Measurements from ENCODE around the gene UBE2G2.

UBE2G2 gene

DNA sequence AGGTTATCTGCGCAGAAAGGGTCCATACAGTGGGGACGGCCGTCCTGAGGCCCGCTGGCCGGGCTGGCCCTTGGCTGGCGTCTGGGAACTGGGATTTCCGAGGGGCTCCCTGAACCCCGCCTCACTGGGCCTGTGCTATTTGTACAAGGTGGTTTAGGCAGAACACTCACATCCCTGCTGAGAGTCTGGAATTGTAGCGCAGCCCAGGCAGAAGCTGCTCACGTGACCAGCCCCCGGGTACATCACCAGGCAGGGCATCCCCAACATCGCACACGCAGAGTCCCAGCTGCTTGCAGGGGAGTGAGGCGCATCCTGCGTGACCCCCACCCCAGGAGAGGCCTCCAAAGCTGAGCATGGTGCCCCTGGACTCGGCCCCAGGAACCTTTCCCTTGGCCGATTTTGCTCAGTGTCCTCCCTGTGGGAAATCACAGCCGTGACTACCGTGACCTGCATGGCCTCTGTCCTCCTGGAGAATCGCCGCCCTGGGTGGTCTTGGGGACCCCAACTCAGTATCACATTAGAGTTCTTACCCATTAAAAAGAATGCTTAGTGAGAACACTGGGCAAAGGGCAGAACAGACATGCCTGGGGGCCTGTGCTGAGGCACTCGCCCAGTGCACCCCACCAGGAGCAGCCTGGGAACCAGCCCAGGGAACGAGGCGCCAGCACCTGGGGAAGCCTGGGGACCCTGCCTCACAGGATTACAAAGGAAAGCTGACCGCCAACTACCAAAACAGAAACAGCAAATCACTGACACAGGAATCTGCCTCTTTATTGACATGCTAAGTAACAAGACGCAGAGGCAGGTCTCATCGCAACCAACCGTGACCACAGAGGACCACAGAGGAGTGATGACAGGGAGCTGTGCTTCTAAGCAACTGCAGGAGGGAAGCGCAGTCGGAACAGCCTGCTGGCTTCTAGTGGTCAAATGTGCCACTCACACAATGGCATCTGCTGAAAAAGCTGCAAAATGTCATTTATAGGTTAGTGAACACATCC, 33.5 kb downstream of the UBE2G2 start:
- peaks cover 28% of the 10 kb centered on the region for H3K4me1 Mint-ChIP-seq
- H3K27me3 Mint-ChIP-seq, result no peaks in the 10 kb centered on the region
- peak overlapping the region in 1 of 2 donors; percentile 87 for H3K27ac Mint-ChIP-seq
- H3K4me3 Mint-ChIP-seq, result no peak overlapping the region
- ATAC-seq, result no peak
- no peaks in the 10 kb centered on the region for H3K9me3 Mint-ChIP-seq
- DNase-seq, result no peak

DNA sequence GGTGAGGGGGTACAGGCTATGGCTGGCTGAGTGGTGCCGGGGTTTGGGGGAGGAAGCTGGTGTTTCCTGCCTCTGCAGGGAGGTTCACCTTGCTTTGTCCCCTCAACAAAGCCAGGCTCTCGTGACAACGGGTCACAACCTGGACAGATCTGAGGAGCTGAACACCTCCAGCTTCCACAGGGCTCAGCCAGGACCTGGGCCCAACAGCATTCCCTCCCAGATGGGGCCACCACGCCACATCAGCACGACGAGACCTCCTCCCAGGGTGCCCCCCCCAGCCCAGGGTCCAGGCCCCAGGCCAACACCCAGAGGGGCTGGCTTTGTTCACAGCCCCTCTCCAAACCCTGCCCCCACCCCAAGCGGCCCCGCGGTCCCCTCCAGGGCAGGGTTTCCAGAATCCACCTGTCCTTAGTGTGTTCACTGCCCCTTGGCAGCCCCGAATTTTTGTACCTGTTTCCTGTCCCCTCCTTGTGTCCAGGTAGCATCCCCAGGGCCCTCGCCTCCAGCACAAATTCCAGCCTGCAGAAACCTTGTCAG, 34.7 kb downstream of the UBE2G2 start:
- ATAC-seq (no peak), DNase-seq (no peak)
- Mint-ChIP-seq H3K9me3 (no peaks in the 10 kb centered on the region), H3K27ac (peak overlapping the region; percentile 59 to 65), H3K4me1 (peaks cover 28% of the 10 kb centered on the region), H3K27me3 (no peaks in the 10 kb centered on the region), H3K4me3 (no peak overlapping the region)

DNA sequence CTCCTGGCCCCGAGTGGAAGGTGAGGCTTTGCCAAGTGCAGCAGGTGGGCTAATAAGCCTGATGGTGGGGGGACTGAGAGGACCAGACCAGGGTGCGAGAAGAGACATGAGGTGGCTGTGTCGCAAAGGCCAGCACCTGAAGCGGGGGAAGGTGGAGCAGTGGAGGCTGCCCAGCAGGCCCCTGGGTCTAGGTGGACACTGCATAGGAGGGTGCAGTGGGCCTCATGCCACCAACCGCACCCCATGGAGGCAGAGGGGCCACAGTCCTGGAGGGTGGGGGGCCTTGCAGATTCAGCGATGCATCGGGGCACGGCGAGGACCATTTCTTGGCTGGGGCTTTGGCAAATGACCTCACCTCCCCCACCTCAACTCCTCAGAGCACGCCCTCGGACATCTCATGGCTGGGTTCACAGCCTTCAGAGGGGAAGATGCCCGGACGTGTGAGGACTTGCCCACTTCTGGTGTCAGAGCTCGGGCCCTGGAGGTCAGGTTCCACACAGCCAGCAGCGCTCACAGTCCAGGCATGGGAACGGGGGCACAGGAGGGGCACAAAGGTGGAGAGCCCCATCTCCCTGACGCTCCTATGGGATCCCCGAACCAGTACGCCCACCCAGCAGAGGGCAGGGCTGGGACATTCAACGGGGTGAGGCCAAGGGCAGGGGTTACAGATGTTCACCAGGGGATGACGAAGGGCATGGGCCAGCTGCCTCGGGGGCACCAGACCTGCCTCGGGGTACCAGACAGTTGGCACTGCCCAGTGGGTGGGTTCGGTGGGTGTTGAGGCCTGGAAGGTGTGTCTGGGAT, 35.4 kb downstream of the UBE2G2 start:
- H3K27ac Mint-ChIP-seq, result peak overlapping the region; percentile 93
- H3K27me3 Mint-ChIP-seq, result no peaks in the 10 kb centered on the region
- peaks cover 28% of the 10 kb centered on the region for H3K4me1 Mint-ChIP-seq
- peak overlapping the region; percentile 78 to 81 for H3K4me3 Mint-ChIP-seq
- no peak for DNase-seq
- H3K9me3 Mint-ChIP-seq, result no peaks in the 10 kb centered on the region
- no peak for ATAC-seq

DNA sequence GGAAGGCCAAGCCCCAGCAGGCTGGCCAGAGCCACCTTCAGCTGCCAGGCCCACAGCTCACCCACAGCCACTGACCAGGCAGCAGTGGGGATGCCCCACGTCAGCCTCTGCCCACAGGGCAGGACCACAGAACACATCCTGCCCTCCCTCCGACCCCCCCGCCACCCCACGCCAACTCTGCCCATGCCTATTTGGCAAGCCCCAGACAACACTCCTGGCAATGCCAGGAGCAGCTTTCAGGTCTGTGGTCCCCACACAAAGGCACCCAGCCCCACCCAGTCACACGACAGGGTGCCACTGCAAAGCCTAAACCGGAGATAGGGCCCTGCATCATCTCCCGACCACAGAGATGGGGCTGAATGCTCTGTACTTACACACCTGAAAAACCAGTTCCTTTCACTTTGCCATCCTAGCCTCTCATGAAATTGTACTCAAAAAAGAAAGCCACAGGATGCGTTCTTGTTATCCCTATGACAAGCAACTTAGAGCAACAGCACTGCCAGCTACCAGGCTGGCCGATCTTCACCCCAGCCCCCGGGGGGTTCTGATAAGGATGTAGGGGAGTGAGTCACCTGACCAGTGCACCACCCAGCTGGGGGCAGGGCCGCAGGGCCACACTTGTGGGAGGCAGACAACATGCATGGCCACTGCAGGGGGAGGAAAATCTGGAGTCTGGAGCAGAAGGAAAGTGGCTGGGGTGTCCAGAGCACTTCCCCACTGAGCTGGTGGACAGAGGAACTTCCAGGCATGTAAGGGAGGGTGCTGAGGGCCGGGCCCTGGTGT, 36.2 kb downstream of the UBE2G2 start:
- H3K9me3 Mint-ChIP-seq, result no peaks in the 10 kb centered on the region
- peak; percentile 25 to 58 for DNase-seq
- H3K27me3 Mint-ChIP-seq, result no peaks in the 10 kb centered on the region
- ATAC-seq, result peak; percentile 85
- H3K4me3 Mint-ChIP-seq, result peak overlapping the region; percentile 78 to 81
- H3K27ac Mint-ChIP-seq, result peak overlapping the region; percentile 93
- H3K4me1 Mint-ChIP-seq, result peaks cover 28% of the 10 kb centered on the region

DNA sequence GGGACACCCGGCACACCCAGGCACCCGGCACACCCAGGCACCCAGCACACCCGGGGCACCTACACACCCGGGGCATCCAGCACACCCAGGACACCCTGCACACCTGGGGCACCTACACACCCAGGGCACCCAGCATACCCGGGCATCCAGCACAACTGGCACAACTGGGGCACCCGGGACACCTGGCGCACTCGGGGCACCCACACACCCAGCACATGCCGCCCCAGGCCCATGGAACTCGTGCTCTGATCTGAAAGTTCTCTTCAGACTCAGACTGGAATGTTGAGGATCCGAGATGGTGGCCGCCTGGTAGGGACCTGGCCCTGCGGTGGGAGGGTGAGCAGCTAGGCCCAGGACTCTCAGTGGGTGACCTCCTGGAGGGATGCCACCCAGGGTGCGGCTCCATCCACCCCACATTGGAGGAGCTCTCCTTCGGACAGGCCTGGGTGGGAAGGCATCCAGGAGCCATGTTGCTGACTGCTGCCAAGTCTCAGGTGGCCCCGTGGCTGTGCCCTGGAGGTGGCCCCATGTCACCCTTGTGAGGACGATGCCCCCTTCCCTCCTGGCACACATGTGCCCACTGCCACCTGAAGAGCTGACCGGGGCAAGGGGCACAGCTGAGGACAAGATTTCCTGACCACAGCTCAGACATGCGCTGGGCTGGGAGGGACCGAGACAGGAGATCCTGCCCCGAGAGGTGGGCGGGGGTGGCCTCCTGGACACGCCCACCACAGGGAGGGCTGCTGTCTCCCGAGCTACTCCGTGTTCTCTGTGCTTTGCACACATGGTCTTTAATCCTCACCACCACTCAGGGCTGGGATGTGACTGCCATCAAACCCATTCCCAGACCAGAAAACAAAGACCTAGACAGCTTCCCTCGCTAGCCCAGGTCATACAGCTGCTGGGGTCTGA, 37.0 kb downstream of the UBE2G2 start:
- peak overlapping the region in 1 of 2 donors; percentile 83 for H3K27ac Mint-ChIP-seq
- peak overlapping the region in 1 of 2 donors; percentile 78 for H3K4me3 Mint-ChIP-seq
- no peak for DNase-seq
- H3K27me3 Mint-ChIP-seq, result no peaks in the 10 kb centered on the region
- peaks cover 28% of the 10 kb centered on the region for H3K4me1 Mint-ChIP-seq
- no peaks in the 10 kb centered on the region for H3K9me3 Mint-ChIP-seq
- ATAC-seq, result peak; percentile 37

DNA sequence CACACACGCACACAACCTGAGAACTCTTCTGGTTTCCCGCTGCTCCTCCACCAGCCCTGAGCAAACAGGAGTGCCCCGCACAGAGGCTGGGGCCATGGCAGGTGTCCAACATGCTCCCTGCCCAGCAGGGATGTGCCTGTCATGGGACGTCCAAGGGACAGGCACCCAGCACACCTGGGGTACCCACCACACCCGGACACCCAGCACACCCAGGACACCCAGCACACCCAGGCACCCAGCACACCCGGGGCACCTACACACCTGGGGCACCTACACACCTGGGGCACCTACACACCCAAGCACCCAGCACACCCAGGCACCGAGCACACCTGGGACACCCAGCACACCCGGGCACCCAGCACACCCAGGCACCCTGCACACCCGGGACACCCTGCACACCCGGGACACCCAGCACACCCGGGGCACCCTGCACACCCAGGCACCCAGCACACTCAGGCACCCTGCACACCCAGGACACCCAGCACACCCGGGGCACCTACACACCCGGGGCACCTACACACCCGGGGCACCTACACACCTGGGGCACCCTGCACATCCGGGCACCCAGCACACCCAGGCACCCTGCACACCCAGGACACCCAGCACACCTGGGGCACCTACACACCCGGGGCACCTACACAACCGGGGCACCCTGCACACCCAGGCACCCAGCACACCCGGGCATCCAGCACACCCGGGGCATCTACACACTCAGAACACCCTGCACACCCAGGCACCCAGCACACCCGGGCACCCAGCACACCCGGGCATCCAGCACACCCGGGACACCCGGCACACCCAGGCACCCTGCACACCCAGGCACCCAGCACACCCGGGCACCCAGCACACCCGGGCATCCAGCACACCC, 37.9 kb downstream of the UBE2G2 start:
- ATAC-seq (peak; percentile 19), DNase-seq (no peak)
- peaks cover 28% of the 10 kb centered on the region for H3K4me1 Mint-ChIP-seq
- no peak overlapping the region for H3K27ac Mint-ChIP-seq
- H3K4me3 Mint-ChIP-seq, result no peak overlapping the region
- no peaks in the 10 kb centered on the region for H3K9me3 Mint-ChIP-seq
- H3K27me3 Mint-ChIP-seq, result no peaks in the 10 kb centered on the region

DNA sequence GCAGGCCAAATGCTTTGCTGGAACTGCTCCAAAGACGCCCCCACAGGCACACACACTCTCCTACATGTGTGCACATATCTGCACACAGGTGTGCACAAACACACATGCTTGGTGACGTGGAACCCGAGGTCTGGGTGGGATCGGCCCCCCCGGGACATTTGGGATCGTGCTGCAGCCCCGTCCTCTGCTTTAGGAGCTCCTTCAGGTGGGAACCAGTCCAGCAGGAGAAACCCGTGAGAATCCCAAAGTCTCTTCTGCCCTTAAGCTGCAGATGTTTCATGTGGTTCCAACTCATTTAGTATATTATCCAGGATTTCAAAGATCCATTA, 38.6 kb downstream of the UBE2G2 start:
- Mint-ChIP-seq H3K27ac (no peak overlapping the region), H3K9me3 (no peaks in the 10 kb centered on the region), H3K4me3 (no peak overlapping the region), H3K4me1 (peaks cover 28% of the 10 kb centered on the region), H3K27me3 (no peaks in the 10 kb centered on the region)
- ATAC-seq (no peak), DNase-seq (no peak)

DNA sequence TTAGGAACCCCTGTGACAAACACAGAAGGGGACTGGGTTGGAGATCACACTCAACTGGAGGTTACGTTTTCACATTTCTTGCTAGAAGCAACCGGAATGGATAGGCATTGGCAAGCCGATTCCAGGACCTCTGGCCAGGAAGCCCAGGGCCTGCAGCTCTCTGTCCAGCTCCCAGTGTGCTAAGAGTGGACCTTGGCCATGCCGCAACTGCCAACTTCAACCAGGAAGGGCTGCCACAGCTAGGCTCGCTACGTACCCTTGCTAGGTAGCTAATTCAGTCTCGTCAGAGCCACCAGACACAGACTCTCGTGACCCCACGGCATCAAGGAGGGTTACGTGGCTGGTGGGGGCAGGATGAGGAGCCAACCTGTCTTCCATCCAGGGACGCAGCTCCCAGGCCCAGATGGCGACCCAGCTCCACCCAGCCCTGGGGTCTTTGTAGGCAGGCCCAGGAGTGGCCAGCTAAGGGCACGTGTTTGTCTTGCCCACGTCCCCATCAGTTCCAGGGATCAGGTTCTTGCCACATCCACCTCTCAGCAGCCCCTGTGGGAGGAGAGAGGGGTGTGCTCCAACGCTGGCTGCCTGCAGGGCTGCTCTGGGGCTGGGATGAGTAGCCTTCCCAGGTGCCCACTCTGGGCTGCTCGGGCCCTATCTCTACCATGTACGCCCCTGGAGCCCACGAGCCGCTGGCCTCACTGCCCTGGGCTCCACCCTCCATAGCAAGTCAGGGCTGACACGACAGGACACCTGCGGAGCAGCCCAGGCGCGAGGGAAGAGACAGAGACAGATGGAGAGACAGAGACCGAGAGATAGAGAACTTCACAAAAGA, 39.2 kb downstream of the UBE2G2 start:
- Mint-ChIP-seq H3K27me3 (no peaks in the 10 kb centered on the region), H3K27ac (no peak overlapping the region), H3K9me3 (no peaks in the 10 kb centered on the region), H3K4me1 (peaks cover 26% of the 10 kb centered on the region), H3K4me3 (no peak overlapping the region)
- DNase-seq, result no peak
- no peak for ATAC-seq

DNA sequence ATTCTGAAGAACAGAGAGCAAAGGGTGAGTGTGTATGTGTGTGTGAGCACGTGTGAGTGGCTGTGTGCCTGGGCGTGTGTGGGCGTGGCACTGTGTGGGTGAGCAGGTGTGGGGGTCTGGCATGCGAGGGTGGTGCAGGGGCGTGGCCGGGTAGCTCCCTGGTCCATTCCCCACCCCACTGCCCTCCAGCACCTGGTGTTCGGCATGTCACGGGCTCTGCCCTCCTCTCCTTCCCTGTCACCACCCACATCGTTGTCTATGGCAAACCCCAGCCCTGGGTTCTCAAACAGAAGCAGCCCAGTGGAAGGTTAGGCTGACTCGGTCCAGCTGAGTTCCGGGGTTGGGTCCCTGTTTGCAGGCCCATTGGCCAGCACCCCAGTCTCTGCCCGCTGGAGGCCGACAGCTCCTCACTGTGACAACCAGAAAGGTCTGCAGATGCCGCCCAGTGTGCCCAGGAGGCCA, 39.8 kb downstream of the UBE2G2 start:
- no peaks in the 10 kb centered on the region for H3K27me3 Mint-ChIP-seq

DNA sequence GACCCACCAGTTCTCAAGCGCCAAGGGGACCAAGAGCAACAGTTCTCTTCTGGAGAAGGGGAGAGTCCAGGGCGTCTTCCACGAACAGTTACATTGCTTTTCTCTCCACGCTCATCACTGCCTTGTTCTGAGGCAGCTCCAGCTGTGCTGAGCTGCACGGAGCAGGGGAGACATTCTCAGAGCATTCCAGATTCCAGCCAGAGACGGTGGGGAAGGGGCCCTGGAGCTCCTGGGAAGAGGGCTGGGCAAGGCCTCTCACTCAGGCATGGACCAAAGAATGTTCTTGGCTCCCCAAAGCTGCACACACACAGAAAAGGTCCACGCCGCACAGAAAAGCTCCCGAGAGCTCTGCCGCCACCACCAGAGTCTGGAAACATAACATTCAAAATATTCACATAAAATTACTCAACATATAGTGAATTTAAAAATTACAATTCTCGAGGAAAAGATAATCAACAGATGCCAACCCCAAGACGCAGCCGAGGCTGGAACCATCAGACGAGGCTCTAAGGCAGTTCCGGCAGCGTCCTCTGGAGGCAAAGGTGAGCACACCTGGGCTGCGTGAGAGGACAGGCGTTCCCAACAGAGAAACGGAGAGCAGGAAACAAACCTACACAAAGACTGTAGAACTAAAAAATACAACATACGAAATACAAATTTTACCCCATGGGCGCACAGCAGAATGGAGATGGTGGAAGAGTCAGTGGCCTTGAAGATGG, 40.5 kb downstream of the UBE2G2 start:
- peaks cover 14% of the 10 kb centered on the region for H3K4me1 Mint-ChIP-seq

More for the DNA sequence above, 39.8 kb downstream of the UBE2G2 start:
- Mint-ChIP-seq H3K4me1 (peaks cover 20% of the 10 kb centered on the region), H3K9me3 (no peaks in the 10 kb centered on the region), H3K27ac (no peak overlapping the region), H3K4me3 (no peak overlapping the region)
- DNase-seq (no peak), ATAC-seq (no peak)

DNA sequence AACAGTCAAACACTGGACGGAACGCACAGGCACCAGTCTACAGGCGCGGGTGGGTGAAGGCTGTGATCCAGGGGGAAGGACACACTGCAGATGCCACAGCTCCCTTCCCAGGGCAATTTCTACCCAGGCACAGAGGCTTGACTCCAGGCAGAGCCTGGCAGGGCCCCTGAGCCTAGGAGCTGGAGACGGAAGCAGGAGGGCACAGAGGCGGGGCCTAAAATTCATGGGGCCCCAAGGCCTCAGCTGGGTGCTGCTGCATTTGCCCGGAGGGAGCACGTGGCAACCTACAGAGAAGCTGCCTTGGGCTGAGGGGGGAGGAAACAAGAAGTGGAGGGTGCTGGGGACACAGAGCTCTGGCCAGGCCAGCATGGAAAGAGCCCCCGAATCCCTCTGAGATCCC, 41.2 kb downstream of the UBE2G2 start:
- Mint-ChIP-seq H3K27me3 (no peaks in the 10 kb centered on the region), H3K9me3 (no peaks in the 10 kb centered on the region), H3K27ac (no peak overlapping the region), H3K4me3 (no peak overlapping the region), H3K4me1 (peaks cover 6% of the 10 kb centered on the region)
- no peak for DNase-seq
- ATAC-seq, result no peak

More for the DNA sequence above, 40.5 kb downstream of the UBE2G2 start:
- Mint-ChIP-seq H3K27ac (no peak overlapping the region), H3K4me3 (no peak overlapping the region), H3K27me3 (no peaks in the 10 kb centered on the region), H3K9me3 (no peaks in the 10 kb centered on the region)
- DNase-seq, result no peak
- ATAC-seq, result no peak

DNA sequence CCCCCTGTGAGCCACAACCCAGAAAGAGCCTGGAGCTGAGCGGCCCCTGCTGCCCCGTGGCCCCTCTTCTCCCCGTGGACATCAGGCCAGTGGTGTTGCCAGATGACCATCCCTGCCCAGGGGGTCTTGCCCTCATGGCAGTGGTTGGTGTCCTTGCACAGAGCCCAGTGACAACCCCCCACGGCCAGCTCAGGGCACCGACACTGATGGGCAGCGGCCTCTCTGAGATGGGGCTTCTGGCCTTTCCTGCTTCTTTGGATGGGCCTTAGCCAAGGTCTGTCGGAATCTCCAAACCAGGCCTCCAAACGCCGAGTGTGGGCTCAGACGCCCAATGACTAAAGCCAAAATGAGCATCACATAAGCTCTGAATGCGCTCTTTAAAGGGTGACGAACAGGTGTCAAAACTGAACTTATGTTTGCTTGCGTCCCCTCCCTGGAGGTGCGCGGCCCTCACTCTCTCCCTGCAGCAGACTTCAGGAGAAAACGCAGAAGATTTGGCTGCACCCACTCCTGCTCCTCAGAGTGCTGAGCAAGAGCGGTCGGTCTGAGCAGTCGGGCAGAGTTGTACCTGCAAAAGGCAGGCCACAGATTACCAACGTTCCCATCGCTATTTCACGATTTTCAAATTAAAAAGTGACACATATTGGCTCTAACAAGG, 41.9 kb downstream of the UBE2G2 start:
- ATAC-seq (no peak), DNase-seq (no peak)
- no peaks in the 10 kb centered on the region for H3K27me3 Mint-ChIP-seq
- H3K9me3 Mint-ChIP-seq, result no peaks in the 10 kb centered on the region
- no peak overlapping the region for H3K4me3 Mint-ChIP-seq
- peak overlapping the region in 1 of 2 donors; percentile 48 for H3K27ac Mint-ChIP-seq
- H3K4me1 Mint-ChIP-seq, result no peaks in the 10 kb centered on the region
